GM12878 (cell line): ENCODE data around the gene FBXW7.

ENCODE experiments used
- DPF2 ChIP-seq: fragments of 450-650 bp; IDR thresholded peaks from 2 replicates; pipeline ENCODE4 v1.6.1; 2017; ENCODE audit warnings: mild to moderate bottlenecking
- ESRRA ChIP-seq: IDR thresholded peaks from 2 replicates; pipeline ENCODE4 v1.6.1; 2012; ENCODE audit warnings: mild to moderate bottlenecking, low read length, improper control_type of control experiment
- RELA ChIP-seq: fragments of 450-650 bp; IDR thresholded peaks from 2 replicates; pipeline ENCODE4 v1.8.0; 2014; ENCODE audit warnings: borderline replicate concordance; ENCODE audit not compliant: partially characterized antibody
- SMC3 ChIP-seq: IDR thresholded peaks from 2 replicates; pipeline ENCODE4 v1.6.1; 2011; ENCODE audit warnings: low read length, improper control_type of control experiment, borderline replicate concordance
- SUPT20H ChIP-seq: IDR thresholded peaks from 2 replicates; pipeline ENCODE4 v1.6.1; 2011; ENCODE audit warnings: low read depth, mild to moderate bottlenecking, low read length, moderate library complexity, borderline replicate concordance; ENCODE audit not compliant: control insufficient read depth

- TF ChIP-seq SUPT20H (no peak), SMC3 (no peak), RELA (no peak), ESRRA (no peak), DPF2 (no peak)
These were observed 145.7 kb downstream of the FBXW7 start for GRCh38 chr4:152390216-152390615.
